DMS153 (cell line): ENCODE measurements around the gene DNAAF5.
A peak's percentile ranks its signal among the peaks of the same experiment; 100 is the strongest.
"Not testable (repeated sequence)": the region's sequence is repeated elsewhere in the genome, so short reads cannot be mapped to it uniquely, and the experiment has no call there.

Experiments used
- DNase-seq: peaks from one replicate; lab custom pipeline; 2025; lab: John Stamatoyannopoulos, UW

The DNAAF5 gene

GRCh38 chr7:747186-747585, 20.7 kb downstream of the DNAAF5 start:
- DNase-seq = no peak

- no peak for DNase-seq
Measured at GRCh38 chr7:748446-748845, 21.9 kb downstream of the DNAAF5 start.

- no peak for DNase-seq
Measured at GRCh38 chr7:749140-749551, 22.6 kb downstream of the DNAAF5 start.

GRCh38 chr7:750111-750905, 23.8 kb downstream of the DNAAF5 start:
- DNase-seq = no peak

GRCh38 chr7:751826-752225, 25.3 kb downstream of the DNAAF5 start:
- DNase-seq = no peak

- not testable (repeated sequence) for DNase-seq
Measured at GRCh38 chr7:752256-752655, 25.8 kb downstream of the DNAAF5 start.

- no peak for DNase-seq
Measured at GRCh38 chr7:753190-753589, 26.7 kb downstream of the DNAAF5 start.

- no peak for DNase-seq
Measured at GRCh38 chr7:754531-755412, 28.3 kb downstream of the DNAAF5 start.

GRCh38 chr7:755413-755805, 28.9 kb downstream of the DNAAF5 start:
- no peak for DNase-seq

GRCh38 chr7:756231-756927, 29.9 kb downstream of the DNAAF5 start:
- no peak for DNase-seq

- no peak for DNase-seq
Measured at GRCh38 chr7:756928-757560, 30.5 kb downstream of the DNAAF5 start.

- no peak for DNase-seq
Measured at GRCh38 chr7:757741-758163, 31.3 kb downstream of the DNAAF5 start.

- DNase-seq = no peak
Measured at GRCh38 chr7:759569-759968, 33.1 kb downstream of the DNAAF5 start.

GRCh38 chr7:760006-760405, 33.5 kb downstream of the DNAAF5 start:
- no peak for DNase-seq

GRCh38 chr7:761101-761500, 34.6 kb downstream of the DNAAF5 start:
- no peak for DNase-seq

- DNase-seq = no peak
Measured at GRCh38 chr7:761631-762030, 35.1 kb downstream of the DNAAF5 start.

- DNase-seq = no peak
Measured at GRCh38 chr7:762885-763284, 36.4 kb downstream of the DNAAF5 start.

- no peak for DNase-seq
Measured at GRCh38 chr7:763762-764161, 37.3 kb downstream of the DNAAF5 start.

GRCh38 chr7:765383-765782, 38.9 kb downstream of the DNAAF5 start:
- DNase-seq = no peak

GRCh38 chr7:767580-767940, 41.1 kb downstream of the DNAAF5 start:
- peak; percentile 98 for DNase-seq

GRCh38 chr7:767941-768731, 41.6 kb downstream of the DNAAF5 start:
- peak; percentile 100 for DNase-seq
